ENCODE measurements around the gene GALNT11. TPM values are rescaled to one million over a fixed set of nuclear protein-coding genes. Genes with fewer than 3 reads are reported as not detected.

GALNT11 gene
- total and polyA plus RNA-seq, 8 donors: 36.5 to 69.0 (median 61.6) TPM

DNA sequence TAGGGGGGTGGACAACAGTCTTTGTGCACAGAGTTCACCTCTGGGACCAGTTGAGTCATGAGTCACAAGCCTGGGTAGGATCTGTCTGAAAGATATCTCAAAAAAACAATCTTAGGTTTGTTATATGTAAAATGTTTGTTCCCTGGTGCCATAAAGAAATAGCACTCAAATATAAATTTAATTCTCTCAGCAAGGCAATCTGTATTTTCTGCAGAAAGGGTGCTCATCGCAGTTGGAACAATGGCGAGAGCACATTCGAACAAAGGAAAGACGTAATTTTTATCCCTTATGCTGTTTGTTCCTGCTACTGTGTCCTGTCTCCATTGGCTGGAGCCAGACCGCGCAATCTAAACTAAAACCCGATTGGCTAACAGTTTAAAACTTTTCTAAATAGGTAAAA is 63.7 kb downstream of the GALNT11 start:
- no peak for DNase-seq
- no peak overlapping the region for H3K27ac ChIP-seq
- H3K9me3 ChIP-seq: peaks cover 4 to 15% of the 10 kb centered on the region in 2 donors
- no peak overlapping the region for H3K4me3 ChIP-seq
- H3K36me3 ChIP-seq: no peaks in the 10 kb centered on the region
- H3K27me3 ChIP-seq: no peaks in the 10 kb centered on the region
- TF ChIP-seq, protein P1, sequence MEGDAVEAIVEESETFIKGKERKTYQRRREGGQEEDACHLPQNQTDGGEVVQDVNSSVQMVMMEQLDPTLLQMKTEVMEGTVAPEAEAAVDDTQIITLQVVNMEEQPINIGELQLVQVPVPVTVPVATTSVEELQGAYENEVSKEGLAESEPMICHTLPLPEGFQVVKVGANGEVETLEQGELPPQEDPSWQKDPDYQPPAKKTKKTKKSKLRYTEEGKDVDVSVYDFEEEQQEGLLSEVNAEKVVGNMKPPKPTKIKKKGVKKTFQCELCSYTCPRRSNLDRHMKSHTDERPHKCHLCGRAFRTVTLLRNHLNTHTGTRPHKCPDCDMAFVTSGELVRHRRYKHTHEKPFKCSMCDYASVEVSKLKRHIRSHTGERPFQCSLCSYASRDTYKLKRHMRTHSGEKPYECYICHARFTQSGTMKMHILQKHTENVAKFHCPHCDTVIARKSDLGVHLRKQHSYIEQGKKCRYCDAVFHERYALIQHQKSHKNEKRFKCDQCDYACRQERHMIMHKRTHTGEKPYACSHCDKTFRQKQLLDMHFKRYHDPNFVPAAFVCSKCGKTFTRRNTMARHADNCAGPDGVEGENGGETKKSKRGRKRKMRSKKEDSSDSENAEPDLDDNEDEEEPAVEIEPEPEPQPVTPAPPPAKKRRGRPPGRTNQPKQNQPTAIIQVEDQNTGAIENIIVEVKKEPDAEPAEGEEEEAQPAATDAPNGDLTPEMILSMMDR (IDR thresholded peaks at IDR 0.05): no peak
- no peaks in the 10 kb centered on the region for H3K4me1 ChIP-seq
- intact Hi-C loops (cut with DNase I): no loop called here
- ATAC-seq: no peak

DNA sequence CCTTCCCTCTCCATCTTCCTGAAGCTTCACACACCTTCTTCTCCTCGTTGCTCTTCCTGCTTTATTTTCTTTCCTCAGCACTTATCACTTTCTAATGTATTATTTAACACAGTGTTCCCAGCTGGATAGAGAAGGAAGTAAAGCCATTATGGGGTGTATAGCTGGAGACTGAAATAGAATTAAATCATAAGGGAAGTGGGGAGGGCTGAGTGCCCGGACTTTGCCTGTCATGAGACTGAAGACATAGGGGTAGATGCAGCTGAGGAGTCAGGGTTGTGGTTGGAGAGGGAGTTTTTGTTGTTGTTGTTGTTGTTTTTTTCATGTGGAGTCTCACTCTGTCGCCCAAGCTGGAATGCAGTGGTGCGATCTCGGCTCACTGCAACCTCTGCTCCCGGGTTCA is 65.3 kb downstream of the GALNT11 start:
- no peaks in the 10 kb centered on the region for H3K36me3 ChIP-seq
- DNase-seq (no peak), ATAC-seq (peak; percentile 22)
- TF ChIP-seq, protein P1 (IDR thresholded peaks at IDR 0.05): no peak
- no peak overlapping the region for H3K27ac ChIP-seq
- H3K4me1 ChIP-seq: no peaks in the 10 kb centered on the region
- no peaks in the 10 kb centered on the region for H3K27me3 ChIP-seq
- peaks cover 4 to 15% of the 10 kb centered on the region in 2 donors for H3K9me3 ChIP-seq
- intact Hi-C loops (cut with DNase I): no loop called here
- no peak overlapping the region for H3K4me3 ChIP-seq

DNA sequence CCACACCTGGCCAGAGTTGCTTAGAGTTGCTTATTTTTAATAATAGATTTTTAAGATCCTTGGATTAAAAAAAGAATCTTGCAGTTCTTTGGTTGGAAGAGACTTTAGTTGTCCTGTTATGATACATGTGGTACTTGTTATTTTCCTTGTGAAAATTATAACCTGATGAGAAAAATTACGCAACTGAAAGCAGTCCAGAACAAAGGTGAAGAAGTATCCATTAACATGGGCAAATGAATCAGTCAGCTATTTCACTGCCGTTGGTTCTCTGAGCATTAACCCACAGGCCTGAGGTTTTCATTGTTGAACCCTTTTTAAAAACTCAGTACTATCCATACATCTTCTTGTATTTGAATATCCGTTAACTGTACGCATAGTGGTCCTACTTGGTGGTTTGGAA is 68.2 kb downstream of the GALNT11 start:
- Histone ChIP-seq H3K36me3 (peaks cover 0 to 5% of the 10 kb centered on the region in 2 donors), H3K27me3 (no peaks in the 10 kb centered on the region), H3K4me1 (no peaks in the 10 kb centered on the region), H3K27ac (no peak overlapping the region), H3K4me3 (no peak overlapping the region), H3K9me3 (peaks cover 4 to 11% of the 10 kb centered on the region in 2 donors)
- TF ChIP-seq, protein P1 (IDR thresholded peaks at IDR 0.05): no peak
- ATAC-seq (no peak), DNase-seq (no peak)
- intact Hi-C loops (cut with DNase I): no loop called here

DNA sequence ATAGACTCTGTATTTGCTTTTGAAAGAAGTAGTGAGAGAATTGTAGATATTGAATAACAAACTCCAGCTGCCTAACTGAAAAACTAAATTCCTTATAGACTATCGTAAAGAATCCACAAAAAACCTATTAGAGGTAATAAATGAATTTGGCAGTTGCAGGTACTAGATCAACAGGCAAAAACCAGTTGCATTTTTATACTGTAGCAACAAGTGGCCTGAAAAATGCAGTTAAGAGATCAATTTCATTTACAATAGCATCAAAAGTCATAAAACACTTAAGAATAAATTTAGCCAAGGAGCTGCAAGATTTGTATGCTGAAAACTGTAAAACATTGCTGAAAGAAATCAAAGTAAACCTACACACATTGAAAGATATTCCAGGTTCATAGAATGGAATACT is 70.3 kb downstream of the GALNT11 start:
- no peak for ATAC-seq

DNA sequence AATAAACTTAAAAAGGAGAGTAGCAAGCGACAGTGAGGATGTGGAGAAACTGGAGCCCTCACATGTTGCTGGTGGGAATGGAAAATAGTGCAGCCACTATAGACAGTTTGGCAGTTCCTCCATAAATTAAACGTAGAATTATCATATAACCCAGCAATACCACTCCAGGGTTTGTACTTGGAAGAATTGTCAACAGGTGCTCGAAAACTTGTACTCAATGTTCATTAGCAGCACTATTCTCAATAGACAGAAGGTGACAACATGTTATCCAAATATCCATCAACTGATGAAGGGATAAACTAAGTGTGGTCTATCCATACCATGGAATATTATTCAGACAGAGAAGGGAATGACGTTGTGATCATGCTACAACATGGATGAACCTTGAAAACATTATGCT is 71.9 kb downstream of the GALNT11 start:
- H3K27ac ChIP-seq: no peak overlapping the region
- TF ChIP-seq, protein P1 (IDR thresholded peaks at IDR 0.05): no peak
- no peaks in the 10 kb centered on the region for H3K27me3 ChIP-seq
- no peaks in the 10 kb centered on the region for H3K4me1 ChIP-seq
- DNase-seq: no peak
- H3K4me3 ChIP-seq: no peak overlapping the region
- H3K9me3 ChIP-seq: no peaks in the 10 kb centered on the region
- intact Hi-C loops (cut with DNase I): no loop called here
- peaks cover 0 to 7% of the 10 kb centered on the region in 2 donors for H3K36me3 ChIP-seq
- no peak for ATAC-seq

More for the DNA sequence above, 70.3 kb downstream of the GALNT11 start:
- Histone ChIP-seq H3K27me3 (no peaks in the 10 kb centered on the region), H3K36me3 (peaks cover 0 to 5% of the 10 kb centered on the region in 2 donors), H3K4me3 (no peak overlapping the region), H3K4me1 (no peaks in the 10 kb centered on the region), H3K9me3 (no peaks in the 10 kb centered on the region), H3K27ac (no peak overlapping the region)
- intact Hi-C loops (cut with DNase I): no loop called here
- no peak for DNase-seq
- TF ChIP-seq, protein P1 (IDR thresholded peaks at IDR 0.05): no peak
